ENCODE measurements around the gene NASP.

NASP gene

DNA sequence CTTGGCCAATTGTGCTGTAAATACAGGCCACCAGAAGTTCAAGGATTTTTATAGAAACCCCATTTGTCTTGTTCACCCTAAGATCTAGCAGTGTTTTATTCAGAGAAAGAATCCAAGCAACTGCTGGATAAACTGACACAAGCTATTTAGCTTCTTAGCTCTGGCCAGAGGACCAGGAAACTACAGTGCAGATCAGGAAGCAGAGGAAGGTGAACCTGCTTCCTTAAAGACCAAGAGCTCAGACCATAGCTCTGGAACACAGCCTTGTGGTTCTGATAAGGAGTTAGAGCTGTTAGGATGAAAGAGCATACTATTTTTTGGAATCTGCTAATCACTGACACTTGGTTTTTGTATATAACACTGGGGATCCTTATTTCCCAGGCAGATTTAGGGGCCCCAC, 45.2 kb downstream of the NASP start:
- TF ChIP-seq, protein P1, sequence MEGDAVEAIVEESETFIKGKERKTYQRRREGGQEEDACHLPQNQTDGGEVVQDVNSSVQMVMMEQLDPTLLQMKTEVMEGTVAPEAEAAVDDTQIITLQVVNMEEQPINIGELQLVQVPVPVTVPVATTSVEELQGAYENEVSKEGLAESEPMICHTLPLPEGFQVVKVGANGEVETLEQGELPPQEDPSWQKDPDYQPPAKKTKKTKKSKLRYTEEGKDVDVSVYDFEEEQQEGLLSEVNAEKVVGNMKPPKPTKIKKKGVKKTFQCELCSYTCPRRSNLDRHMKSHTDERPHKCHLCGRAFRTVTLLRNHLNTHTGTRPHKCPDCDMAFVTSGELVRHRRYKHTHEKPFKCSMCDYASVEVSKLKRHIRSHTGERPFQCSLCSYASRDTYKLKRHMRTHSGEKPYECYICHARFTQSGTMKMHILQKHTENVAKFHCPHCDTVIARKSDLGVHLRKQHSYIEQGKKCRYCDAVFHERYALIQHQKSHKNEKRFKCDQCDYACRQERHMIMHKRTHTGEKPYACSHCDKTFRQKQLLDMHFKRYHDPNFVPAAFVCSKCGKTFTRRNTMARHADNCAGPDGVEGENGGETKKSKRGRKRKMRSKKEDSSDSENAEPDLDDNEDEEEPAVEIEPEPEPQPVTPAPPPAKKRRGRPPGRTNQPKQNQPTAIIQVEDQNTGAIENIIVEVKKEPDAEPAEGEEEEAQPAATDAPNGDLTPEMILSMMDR (IDR thresholded peaks at IDR 0.05; ENCODE audit: borderline replicate concordance, insufficient read depth, low read depth, low read length), result no peak
- no peak overlapping the region for H3K4me3 ChIP-seq (ENCODE audit: low read depth, low read length)

DNA sequence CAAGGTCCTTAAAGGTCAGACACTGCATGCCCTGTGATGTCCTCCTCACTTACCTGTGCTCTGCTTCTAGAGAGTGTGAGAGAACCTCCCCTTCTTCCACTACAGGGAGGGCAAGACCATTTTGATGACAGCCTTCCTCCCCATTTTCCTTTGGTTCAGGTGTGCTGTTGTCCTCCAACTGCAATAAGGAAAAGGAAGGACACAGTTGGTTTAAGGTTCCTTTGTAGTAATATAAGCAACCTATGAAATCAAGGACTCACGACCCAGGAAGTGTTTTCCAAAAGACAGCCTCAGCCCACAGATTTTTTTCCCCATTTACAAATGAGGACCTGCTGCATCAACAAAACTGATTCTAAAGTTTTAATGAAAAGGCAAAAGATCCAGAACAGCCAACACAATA, 46.6 kb downstream of the NASP start:
- H3K4me3 ChIP-seq (ENCODE audit: low read depth, low read length), result no peak overlapping the region
- TF ChIP-seq, protein P1 (IDR thresholded peaks at IDR 0.05; ENCODE audit: borderline replicate concordance, insufficient read depth, low read depth, low read length), result no peak

DNA sequence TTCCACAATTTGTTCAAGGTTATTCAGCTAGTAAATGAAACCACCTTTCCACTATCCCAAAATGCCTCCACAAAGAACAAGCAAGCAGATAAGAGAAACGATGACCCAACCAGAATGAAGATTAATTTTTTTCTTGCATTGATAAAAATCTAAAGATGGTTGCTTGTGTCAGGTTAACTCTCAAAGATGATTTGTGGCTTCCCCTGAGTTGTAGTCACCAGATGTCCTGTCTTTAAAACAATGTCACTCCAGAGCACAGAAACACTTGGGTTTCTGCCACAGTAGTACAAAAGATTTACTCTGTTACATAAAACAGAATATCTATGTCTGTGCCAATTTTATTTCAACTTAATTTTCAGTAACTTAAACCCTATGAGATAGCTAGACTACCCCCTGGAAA, 51.4 kb downstream of the NASP start:
- H3K4me3 ChIP-seq (ENCODE audit: low read depth, low read length), result no peak overlapping the region
- TF ChIP-seq, protein P1 (IDR thresholded peaks at IDR 0.05; ENCODE audit: borderline replicate concordance, insufficient read depth, low read depth, low read length), result no peak

DNA sequence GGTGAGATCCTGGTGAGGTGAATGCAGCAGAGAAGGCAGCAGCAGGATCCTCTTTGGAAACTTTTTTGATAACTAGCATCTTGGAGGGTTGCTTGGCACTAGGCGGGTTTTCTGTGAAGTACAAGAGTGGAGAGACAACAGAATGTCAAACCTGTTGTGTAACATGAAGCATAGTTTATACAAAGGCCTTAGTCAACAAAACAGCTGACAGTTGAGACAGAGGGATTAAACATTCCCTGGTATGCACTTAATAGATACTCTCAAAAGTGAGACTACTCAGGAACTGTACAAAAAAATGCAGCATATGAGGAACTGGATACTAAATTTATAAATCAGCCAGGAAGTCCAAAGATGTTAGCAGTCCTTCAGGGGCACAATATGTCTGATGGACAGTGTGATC, 56.5 kb downstream of the NASP start:
- H3K4me3 ChIP-seq (ENCODE audit: low read depth, low read length), result no peak overlapping the region
- TF ChIP-seq, protein P1 (IDR thresholded peaks at IDR 0.05; ENCODE audit: borderline replicate concordance, insufficient read depth, low read depth, low read length), result no peak

DNA sequence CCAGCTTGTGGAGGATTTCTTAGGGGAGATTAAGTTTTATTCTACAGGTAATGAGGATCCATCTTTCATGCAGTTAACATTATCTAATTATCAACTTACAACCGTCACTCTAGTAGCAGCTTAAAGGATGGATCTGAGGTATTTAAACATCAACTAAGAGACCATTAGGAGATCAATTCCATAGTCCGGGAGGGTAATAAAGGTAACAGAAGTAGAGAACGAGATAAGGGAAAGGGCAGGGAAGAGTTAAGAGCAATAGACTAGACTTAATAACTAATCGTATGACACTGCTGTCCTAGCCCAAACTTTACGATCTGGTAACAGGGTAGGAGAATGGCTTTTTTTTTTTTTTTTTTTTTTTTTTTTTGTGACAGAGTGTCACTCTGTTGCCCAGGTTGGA, 59.5 kb downstream of the NASP start:
- H3K4me3 ChIP-seq (ENCODE audit: low read depth, low read length), result no peak overlapping the region
- TF ChIP-seq, protein P1 (IDR thresholded peaks at IDR 0.05; ENCODE audit: borderline replicate concordance, insufficient read depth, low read depth, low read length), result no peak

DNA sequence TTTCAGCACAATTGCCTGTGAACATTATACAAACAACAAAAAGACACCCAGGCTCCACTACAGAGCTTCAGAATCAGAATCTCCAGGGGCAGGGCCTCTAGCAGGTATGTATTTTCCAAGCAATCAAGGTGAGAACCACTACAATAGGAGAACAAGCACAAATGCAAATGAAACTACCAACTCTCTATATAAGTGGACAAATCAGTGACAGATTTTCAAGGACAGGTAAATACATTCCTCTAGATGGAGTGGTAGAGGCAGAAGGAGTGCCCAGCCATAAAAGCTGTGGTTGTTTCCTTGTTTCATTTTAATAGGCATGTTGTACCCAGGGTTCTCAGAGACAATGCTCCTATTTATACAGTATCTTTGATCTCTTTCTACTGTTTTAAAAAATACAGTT, 60.1 kb downstream of the NASP start:
- no peak overlapping the region for H3K4me3 ChIP-seq (ENCODE audit: low read depth, low read length)
- TF ChIP-seq, protein P1 (IDR thresholded peaks at IDR 0.05; ENCODE audit: borderline replicate concordance, insufficient read depth, low read depth, low read length), result no peak

DNA sequence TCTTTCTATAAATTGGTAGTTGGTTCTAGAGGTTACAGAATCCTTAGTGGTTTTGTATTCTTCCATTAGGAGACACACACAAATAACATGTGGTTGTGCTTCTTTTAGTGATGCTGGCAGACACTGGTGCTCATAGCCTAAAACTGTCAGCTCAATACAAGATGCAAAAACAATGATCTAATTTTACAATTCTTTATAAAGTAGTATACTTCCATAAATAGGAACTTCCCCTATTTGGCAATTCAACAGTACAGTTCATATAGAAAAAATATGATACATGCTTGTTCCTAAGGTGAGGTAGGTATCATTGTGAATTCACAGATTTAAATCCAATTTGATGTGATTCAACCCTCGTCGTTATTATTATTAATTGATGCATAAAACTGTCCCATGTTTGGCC, 60.8 kb downstream of the NASP start:
- H3K4me3 ChIP-seq (ENCODE audit: low read depth, low read length), result no peak overlapping the region
- TF ChIP-seq, protein P1 (IDR thresholded peaks at IDR 0.05; ENCODE audit: borderline replicate concordance, insufficient read depth, low read depth, low read length), result no peak
